HG02852 (cell line): ENCODE results near the gene TPCN2.

ENCODE experiments used
- ATAC-seq: cut with Tn5 transposase; IDR thresholded peaks from one replicate; pipeline ENCODE4 v1.9.1; 2021; ENCODE audit warnings: mild to moderate bottlenecking, moderate library complexity; ENCODE audit not compliant: unreplicated experiment

Gene TPCN2

DNA sequence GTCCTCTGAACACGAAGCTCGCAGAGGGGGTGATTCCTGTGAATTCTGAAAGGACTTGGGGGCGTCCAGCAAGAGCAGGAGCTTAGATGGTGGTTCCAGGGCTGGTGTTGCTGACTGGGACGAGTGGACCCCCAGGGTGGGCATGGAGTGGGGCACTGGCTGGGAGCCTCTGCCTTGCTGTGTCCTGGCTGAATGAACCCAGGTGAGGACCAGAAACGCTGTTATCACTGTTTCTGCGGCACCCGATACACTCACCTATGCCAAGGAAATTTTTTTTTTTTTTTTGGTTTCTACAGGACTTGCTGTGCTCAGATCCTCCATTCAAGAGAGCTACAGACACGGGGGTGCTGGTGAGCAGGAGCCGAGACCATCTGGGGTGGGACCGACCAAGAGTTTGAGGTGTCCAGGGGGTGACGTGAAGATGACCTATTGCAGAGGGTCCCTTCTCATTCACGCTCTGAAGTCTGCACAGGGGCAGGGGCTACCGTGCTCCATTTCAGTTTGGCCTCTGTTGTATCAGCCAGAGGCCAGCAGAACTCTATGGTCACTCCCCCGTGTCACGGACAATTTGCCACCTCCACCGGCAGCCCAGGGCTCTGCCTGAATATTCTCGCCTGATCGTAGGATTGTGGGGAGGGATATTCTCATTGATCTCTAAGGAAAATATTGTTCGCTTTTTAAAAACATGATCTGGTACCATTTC, 110.6 kb downstream of the TPCN2 start:
- no peak for ATAC-seq

DNA sequence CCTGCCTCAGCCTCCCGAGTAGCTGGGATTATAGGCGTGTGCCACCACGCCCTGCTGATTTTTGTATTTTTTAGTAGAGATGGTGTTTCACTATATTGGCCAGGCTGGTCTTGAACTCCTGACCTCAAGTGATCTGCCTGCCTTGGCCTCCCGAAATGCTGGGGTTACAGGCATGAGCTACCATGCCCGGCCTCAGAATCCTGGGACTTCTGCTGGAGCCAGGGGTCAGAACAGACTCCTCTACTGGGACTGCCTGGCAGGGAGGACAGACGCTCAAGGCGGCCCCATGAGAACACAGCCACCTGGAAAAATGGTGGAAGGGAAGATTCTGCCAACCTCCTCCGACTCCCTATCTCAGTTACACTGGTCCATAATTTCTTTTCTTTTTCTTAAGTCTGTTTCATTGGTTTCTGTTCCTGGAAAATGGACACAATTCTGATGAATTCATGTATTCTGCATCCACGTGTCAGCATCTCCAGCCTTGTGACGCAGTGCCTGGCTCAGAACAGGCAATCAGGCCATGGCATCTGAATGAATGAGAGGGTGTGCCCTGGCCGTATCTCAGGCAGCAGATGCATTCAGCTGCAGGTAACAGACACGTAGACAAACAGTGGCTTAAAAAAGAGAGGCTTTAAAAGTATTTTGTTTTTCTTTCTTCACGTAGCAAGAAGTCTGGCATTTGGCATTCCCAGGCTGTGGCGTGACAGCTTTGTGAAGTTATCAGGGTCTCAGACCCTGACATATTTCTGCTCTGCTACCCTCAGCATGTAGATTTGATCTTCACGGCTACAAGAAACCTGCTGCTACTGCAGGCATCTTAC, 111.8 kb downstream of the TPCN2 start:
- no peak for ATAC-seq

DNA sequence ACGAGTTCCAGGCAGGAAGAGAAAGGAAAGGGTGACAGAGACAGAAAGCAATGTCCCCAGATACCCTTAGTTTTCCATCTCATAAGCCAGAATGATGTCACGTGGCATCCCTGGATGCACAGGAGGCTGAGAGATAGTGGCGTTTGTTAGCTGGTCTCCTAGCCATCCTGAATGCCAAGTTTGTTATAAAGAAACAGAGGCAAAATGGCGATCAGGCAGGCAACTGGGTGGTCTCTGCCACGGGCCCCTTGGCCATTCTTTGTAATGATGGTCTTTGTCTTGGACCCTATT, 112.3 kb downstream of the TPCN2 start:
- no peak for ATAC-seq

DNA sequence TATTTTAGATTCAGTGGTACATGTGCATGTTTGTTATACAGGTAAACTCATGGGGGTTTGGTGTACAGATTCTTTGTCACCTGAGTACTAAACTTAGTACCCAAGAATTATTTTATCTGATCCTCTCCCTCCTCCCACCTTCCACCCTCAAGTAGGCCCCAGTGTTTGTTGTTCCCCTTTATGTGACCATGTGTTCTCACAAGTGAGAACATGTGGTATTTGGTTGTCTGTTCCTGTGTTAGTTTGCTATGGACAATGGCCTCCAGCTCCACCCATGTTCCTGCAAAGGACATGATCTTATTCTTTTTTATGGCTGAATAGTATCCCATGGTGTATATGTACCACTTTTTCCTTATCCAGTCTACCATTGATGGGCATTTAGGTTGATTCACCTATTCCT, 113.8 kb downstream of the TPCN2 start:
- no peak for ATAC-seq

DNA sequence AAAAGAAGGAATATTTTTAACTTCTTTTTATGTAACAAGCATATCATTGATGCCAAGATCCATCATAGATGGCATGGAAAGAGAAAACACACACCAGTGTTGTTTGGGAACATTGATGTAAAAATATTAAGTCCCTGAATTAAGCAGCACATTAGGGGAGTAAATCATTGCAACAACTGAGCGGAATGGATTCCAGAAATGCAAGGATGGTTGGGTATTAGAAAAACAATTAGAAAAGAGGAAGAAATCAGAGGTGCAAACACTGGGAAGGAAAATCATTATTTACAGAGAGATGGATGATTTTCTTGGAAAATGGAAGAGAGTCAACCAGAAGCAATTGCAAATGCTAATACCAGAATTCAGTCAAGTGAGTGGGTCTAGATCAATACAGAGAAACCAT, 115.1 kb downstream of the TPCN2 start:
- ATAC-seq = no peak

DNA sequence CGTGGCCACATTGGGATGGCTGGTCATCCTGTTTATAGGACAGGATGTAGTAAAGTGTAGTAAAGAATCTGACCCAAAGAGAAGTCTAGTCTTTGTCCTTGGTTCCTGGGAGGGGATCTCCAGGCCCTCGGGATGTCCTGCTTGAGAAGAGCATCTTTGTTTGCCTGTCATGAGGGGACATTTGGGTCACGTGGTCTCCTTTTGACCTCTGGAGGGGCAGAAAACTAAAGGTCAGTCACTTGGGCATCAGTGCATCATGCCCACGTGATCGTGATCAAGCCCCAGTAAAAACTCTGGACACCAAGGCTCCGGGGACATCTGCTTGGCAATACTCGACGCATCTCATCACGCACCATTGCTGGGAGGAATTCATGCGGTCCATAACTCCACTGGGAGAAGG, 116.1 kb downstream of the TPCN2 start:
- ATAC-seq = no peak

DNA sequence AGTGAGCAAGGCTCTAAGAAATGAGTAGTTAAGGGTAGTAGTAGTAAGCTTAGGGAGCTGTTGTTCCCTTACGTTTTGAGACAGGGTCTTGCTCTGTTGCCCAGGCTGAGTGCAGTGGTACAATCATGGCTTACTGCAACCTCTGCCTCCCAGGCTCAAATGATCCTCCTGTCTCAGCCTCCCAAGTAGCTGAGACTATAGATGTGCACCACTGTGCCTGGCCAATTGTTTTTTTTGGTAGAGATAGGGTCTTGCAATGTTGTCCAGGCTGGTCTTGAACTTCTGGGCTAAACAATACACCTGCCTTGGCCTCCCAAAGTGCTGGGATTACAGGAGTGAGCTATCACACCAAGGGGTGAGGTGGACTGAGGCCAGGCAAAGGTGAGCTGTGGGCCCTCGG, 117.0 kb downstream of the TPCN2 start:
- ATAC-seq = no peak

DNA sequence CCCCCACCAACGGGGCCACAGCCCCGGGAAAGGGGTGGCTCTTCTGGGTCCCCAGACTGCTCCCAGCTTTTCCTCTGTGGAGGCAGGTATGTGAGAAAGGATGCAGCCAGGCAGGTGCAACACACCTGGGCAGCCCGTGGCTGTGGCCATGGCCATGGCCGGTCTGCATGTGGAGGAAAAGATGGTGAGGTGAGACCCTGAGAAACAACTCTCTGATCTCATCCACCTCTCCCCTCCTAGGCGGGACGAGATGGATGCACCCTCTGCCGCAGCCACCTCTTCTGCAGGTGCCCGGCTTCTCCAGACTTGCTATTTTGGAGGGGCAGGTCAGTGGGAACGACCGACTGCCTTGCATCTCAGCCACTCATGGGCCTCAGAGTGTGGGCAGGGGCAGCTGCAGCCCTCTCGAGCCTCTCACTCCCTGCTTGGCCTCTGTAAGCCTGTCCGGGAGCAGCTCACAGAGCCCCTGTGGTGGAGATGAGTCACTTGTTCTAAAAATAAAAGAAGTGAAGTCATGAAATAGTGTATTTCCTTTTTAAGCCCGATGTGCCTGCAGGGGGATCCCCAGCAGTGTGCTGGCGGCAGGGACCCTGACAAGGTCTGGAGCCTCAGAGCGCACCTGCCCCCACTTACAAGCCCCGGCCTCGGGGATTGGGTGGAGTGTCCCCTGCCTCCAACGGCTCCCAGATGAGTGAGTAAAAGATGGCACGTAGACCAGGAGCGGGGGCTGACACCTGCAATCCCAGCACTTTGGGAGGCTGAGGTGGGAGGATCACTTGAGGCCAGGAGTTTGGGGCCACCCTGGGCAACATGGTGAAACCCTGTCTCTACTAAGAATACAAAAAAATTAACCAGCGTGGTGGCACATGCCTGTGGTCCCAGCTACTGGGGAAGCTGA, 117.7 kb downstream of the TPCN2 start:
- ATAC-seq = peak; percentile 94

DNA sequence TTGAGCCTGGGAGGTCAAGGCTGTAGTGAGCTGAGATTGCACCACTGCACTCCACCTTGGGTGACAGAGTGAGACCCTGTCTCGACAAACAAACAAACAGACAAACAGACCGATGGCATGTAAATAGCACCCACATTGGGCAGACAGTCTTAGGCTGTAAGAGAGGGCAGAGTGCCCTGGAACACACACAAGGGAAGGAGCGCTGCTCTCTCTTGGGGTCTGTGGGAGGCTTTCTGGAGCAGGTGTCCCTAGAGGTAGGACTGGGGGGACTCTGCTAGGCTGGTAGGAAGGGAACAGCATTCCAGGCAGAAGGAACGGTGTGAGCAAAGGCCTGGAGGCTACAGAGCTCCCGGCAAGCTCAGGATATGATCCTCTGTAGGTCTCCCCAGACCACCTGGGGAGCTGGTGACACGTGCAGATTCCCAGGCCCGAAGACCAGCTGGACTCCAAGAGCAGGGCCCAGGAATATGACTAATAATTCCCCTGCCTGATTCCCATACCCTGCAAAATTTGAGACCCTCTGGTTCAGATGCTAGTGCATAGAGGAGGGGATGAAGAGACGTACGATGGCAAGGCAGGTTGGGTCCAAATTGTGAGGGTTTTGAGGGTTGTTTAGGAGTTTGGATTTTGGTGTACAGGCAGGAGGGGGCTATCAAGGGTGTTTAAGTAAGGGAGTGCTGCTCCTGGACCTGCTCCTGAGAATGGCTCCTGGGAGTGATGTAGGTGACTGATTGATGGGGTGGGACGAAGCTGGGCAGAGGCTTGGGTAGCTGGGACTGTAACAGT, 118.6 kb downstream of the TPCN2 start:
- ATAC-seq = no peak

DNA sequence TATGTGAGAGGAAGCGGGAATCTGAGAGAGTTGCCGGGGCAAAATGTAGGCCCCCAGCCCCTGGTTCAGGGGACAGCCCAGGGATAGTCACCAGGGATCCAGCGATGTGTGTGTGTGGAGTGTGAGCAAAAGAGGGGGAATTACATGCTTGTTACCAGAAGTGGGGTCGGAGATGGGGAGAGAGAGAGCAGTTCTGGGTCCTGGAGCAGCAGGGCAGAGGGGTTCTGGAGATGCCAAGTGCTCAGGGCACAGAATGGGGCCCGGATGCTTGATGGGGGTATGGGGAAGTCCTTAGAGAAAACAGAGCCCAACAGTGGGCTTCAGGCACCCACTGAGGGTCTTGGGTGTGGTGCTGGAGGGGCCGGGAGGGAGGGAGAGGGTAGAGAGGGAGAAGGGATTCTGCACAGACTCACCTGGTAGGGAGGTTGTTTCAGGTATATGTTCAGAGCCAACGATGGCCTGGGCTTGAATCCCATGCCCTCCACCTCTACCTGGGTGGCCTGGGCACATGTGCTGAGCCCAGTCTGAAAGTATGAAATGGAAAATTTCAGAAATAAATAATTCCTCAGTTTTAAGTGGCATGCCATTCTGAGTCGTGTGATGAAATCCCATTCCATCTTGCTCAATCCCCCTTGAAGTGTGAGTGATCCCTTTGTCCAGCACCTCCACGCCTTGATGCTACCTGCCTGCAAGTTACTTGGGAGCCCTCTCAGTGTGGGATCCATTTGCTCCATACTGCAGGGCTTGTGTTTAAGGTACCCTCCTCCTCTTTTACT, 119.4 kb downstream of the TPCN2 start:
- ATAC-seq = no peak

DNA sequence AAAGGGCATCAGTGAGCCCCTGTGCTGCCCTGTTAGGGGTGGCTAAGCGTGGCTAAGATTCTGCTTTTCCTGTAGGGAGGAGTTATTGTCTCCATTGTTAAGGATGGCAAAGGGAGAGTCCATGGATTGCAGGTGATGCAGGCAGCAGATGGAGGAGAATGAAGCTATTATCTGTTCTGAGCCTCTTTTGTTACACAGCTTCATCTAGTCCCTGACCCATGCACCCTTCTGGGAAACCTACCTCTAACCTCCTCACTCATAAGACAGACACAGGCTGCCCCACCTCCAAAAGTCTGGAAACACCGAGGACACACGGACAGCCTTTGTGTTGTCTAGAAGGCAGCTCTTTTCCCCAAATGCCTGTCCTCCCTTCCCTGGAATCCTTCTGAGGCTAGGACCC, 120.7 kb downstream of the TPCN2 start:
- ATAC-seq = no peak

DNA sequence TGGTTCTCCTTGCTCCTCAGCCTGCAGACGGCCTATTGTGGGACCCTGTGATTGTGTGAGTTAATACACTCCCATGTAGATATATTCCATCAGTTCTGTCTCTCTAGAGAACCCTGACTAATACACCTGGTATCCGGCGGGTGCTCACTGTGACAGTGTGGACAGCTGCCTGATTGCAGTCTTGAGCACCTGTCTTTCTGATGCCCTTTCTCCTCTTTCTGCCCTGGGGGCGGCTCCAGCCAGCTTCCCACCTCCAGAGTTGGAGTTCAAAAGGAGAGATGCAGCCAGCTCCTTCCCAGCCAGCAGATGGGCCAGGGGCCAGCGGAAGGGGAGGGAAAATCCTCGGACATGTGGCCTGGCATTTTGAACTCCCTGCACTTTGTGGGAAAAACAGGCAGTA, 122.0 kb downstream of the TPCN2 start:
- ATAC-seq = no peak

DNA sequence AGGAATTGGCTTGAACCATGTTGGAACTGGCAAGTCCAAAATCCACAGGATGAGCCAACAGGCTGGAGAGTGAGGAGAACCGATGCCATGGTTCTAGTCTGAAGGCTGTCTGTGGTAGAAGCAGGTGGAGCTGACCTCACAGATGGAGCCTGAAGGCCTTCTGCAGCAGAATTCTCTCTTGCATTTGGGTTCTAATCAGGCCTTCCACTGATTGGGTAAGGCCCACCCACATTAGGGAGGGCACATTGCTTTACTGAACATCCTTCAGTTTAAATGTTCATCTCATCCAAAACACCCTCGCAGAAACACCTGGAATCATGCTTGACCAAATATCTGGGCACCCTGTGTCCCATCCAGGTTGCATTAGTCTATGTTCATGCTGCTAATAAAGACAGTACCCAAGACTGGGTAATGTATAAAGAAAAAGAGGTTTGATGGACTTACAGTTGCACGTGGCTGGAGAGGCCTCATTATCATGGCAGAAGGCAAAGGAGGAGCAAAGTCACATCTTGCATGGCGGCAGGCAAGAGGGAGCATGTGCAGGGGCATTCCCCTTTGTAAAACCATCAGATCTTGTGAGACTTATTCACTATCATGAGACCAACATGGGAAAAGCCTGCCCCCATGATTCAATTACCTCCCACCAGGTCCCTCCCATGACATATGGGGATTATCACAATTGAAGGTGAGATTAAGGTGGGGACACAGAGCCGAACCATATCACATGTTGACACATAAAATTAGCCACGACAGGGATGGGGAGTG, 122.9 kb downstream of the TPCN2 start:
- ATAC-seq = no peak

DNA sequence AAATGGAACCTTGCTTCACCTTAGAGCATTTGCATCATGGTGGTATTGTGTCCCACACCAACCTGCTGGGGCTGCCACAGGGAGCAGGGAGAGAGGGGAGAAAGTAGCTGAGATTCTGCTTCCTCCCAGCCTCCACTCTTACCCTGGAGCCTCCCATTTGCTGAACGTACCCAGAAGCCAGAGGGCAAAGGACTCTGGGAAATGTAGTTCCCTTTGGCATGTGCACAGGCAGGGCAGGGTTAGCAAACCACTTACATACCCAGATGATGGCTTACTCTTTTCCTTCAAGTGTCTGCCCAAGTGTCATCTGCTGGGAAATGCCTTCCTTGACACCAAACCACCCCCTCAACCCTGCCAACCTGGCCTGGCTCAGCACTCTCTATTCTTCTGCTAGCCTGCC, 123.9 kb downstream of the TPCN2 start:
- no peak for ATAC-seq

DNA sequence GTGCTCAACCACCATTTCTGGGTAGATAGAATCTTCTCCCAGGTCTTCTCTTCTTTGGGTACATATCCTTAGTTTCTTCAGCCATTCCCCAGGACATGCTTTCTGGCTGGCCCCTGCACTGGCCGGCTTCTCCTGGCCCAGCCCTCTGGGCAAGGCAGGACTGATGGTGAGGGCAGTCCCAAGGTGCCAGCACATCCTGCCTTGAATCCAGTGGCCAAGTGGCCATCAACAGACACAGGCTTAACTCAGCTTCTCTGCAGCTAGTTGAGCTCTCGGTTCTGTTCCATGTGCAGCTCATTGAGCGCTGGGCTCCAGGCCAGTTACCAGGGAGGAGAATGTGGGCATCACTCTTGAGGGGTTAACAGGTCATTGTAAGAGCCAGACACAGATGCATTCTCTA, 124.6 kb downstream of the TPCN2 start:
- ATAC-seq = no peak

DNA sequence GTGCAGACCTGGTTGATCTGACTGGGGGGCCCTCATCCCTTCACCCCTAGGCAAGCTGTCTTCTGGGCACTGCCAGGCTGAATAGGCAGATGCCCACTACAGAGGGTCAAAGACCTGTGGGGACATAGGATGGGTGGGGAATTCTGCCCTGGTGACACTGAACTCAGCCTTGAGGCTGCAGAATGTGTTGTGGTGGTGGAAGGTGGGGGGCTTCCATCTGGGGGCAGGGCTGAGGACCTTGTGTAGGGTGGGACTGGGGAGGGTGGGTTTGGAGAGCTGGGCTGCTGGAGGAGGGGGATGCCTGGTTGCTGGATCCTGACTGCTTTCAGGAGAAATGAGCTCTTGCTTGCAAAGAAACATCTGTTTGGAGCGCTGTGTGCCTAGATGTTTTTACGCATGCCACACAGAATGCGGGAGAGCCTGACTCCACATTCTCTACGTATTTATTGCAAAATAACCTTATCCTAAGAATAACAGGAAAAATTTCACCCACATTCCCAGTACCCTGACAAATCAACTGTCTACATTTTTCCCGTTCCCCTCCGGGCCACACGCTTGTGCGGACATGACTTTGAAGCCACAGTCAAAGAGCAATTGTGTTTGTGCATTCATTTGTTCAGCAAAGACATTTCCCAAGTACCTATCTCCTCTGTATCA, 125.3 kb downstream of the TPCN2 start:
- no peak for ATAC-seq

DNA sequence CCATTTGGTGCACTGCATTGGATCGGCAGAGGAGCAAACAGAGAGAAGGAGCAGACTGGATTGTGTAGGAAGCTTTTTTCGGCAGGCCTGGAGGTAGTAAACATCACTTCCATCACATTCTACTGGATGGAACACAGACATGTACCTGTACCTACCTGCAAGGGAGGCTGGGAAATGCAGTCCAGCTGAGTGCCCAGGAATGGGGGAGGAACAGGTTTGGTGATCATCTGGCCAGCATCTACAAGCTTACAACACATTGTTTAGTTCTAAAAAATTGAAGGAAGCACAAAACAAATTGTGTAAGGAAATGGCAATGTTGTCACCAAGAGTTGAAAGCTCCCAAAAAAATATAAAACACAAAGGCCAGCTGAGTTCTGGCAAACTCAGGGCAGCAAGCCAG, 126.1 kb downstream of the TPCN2 start:
- no peak for ATAC-seq

DNA sequence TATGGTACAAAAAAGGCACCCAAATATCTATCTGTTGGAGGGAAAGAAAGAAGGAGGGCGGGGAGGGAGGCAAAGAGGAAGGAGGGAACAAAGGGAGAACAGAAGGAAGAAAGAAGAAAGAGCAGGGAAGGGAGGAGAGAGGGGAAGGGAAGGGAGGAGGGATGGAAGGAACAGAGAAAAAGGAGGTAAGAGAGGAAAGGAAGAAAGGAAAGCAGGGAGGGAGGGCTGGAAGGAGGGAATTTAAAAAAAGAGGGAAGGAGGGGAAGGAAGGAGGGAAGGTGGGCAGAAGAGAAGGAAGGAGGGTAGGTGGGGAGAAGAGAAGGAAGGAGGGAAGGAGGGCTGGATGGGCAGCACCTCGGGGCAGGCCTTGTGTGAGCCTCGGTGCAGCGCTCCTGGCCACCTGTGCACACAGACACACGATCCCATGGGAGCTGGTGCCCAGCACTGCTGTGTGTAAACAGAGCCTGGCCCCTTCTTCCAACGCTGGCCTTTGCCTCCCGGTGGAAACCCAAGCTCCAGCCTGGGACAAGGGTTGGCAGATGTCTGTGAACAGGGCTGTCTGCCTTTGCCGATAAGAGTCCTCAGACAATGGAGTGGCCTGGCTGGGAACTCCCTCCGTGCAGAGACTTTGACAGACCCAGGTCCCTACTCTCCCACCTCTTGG, 130.2 kb downstream of the TPCN2 start:
- no peak for ATAC-seq
